GM12873 (cell line): Measurements from ENCODE around the gene ASZ1.

ENCODE experiments used
- TF ChIP-seq, protein P1 (sequence below): IDR thresholded peaks from 2 replicates; pipeline ENCODE4 v1.5.1; 2012; ENCODE audit warnings: low read depth, mild to moderate bottlenecking, moderate library complexity, low read length, control low read depth; ENCODE audit not compliant: insufficient read depth; ENCODE audit errors: missing control alignments

The ASZ1 gene

DNA sequence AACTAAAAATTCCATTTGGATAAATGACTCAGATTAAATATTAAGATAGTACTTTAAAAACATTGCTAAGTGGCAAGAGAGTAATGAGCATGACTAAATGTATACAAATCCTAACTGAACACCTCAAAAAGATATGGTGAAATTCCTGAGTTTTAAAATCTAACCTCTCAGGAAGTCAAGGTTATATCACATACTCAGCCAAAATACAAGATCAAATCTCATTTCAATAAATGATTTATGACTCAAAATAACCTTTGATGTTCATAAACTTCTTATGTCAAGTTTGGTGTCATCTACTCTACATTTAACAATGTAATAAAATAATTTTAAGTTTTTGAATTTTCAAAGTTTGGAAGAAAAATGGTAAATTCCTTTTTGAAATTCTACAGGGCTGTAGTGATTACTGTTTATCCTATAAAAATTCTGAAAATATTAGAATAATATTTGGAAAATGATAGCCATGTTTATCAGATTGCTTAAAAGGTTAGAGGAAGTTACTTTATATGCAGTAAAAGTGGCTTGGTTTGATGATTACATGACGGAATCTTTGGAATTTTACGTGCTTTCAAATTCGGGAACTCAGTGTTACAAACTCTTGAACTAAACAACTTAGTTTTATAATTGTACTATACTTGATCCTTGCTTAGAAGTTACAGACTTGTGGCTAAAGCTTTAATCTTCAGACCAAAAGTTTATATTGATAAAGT is 43.7 kb downstream of the ASZ1 start:
- TF ChIP-seq, protein P1, sequence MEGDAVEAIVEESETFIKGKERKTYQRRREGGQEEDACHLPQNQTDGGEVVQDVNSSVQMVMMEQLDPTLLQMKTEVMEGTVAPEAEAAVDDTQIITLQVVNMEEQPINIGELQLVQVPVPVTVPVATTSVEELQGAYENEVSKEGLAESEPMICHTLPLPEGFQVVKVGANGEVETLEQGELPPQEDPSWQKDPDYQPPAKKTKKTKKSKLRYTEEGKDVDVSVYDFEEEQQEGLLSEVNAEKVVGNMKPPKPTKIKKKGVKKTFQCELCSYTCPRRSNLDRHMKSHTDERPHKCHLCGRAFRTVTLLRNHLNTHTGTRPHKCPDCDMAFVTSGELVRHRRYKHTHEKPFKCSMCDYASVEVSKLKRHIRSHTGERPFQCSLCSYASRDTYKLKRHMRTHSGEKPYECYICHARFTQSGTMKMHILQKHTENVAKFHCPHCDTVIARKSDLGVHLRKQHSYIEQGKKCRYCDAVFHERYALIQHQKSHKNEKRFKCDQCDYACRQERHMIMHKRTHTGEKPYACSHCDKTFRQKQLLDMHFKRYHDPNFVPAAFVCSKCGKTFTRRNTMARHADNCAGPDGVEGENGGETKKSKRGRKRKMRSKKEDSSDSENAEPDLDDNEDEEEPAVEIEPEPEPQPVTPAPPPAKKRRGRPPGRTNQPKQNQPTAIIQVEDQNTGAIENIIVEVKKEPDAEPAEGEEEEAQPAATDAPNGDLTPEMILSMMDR: no peak

DNA sequence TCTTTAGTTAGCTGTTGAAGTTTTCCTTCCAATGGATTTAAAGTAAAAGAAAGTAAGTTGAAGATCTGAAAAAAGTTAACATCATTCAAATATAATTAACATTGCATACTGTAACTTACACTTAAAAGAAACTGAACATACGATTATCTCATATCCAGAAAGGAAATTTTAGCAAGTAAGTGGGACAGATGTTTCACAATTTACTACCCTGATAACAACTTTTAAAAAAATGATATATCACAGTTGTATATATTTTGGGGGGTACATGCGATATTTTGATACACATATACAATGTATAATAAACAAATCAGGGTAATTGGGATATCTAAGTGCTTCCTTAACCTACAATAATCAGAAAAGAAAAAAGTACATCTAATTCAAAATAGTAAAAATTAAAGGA is 44.2 kb downstream of the ASZ1 start:
- TF ChIP-seq, protein P1: no peak

DNA sequence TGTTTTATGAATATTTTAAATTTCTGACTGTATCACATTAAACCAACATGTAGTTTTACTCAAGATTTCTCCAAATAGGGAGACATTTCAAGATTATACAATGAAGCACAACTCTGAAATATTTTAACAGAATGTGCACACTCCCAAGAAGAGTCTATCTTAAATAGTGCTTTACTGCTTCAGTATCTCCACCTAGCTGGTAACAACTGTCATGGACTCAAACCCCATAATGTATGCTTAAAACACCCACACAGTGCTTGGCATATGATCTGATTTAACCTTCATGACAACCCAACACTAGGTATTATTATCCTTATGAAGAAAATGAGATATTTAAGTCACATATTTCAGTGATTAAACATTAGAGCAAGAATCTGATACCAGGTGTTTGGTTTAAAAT is 45.9 kb downstream of the ASZ1 start:
- TF ChIP-seq, protein P1: no peak

DNA sequence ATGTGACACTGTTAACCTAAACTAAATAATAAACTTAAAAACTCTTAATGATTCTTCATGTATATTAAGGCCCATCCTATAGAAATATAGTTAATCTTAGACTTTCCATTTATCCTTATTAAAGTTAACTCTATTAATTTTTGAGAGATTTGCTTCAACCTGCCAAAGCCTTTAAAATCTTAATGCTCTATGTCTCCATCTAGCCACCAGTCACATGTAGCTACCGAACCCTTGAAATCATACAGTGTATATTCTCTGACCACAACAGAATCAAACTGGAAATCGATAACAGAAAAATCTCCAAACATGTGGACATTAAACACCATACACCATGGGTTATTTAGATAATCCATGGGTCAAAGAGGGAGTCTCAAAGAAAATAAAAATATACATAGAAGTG is 51.9 kb downstream of the ASZ1 start:
- TF ChIP-seq, protein P1: no peak

DNA sequence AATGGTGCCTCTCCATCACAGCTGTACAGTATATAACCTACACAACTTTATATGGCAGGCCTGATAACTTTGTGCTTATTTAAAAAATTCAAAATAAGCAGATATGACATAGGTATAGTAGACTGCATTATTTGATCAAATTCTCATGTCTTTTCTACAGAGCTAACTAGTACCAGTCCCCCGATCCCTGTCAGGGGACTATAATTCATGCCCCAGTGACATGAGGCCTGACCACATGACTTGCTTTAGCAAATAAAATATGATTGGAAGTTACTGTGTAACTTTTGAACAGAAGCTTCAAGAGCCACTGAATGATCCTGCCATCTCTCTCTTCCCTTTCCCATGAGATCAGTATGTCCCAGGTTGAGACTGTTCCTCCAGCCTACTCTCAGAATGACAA is 55.2 kb downstream of the ASZ1 start:
- TF ChIP-seq, protein P1: no peak

DNA sequence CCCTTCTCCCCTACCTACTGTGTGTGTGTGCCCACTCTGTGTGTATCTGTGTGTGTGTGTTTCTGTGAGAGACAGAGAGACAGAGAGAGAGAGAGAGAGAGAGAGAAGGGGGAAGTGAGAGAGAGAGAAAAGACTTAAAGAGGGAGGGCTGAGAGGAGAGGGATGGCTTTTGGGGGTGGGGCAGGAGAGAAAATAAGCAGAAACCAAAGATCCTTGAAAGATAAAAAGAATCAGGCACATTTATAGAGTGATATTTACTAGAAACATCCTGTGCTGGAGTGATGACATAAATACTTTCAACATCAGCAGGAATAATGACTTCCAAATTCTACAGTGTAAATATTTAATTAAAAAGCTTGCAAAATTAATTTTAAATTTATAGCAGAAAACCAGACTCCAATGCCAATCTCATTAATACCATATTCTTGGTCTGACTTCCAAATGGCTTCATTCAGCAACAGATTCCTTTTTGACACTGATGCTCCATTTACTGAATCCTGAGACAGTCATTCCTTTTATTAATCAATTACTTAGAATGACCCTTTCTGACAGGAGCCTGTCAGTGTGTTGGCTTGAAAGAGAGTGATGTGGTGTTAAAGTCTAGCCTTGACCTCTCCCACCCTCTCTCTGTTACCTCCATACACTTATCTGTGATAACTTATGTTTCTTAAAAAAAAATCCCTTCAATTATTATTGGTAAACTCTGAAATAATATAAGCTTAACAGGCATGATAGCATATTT is 62.8 kb downstream of the ASZ1 start:
- TF ChIP-seq, protein P1: no peak

DNA sequence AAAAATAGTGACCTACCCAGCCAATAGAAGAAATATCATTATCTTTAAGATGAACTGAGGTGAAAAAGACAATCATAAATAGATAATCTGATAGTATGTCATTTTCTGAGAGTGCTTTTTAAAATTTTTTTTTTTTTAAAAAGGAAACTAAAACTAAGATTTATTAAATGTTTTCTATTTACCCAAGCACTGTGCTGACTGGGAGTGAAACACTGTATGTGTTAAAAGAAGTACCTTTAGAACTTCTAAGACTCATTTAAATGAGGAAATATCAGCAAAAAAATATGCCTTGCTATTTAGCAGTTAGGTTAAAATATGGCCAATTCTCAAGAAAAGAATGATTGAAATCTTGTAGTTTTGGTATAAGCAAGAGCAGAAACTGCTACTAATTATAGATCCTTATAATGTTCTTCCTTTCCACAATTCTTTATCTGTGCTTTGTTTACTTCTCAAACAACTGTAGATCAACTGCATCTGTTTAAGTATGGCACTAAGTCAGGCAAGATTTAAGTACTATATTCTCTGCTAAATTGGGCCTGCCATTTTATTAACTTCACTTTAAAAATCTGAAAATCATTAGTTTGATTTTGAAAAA is 64.9 kb downstream of the ASZ1 start:
- TF ChIP-seq, protein P1: no peak
